GM19240 (cell line): ENCODE results near the gene ABHD17B.
"Not testable (repeated sequence)": the region's sequence is repeated elsewhere in the genome, so short reads cannot be mapped to it uniquely, and the experiment has no call there.

ENCODE experiments used
- DNase-seq: peaks from one replicate; pipeline ENCODE4 v3.0.0; 2011; ENCODE audit warnings: low spot score; ENCODE audit not compliant: insufficient read length

The ABHD17B gene

DNA sequence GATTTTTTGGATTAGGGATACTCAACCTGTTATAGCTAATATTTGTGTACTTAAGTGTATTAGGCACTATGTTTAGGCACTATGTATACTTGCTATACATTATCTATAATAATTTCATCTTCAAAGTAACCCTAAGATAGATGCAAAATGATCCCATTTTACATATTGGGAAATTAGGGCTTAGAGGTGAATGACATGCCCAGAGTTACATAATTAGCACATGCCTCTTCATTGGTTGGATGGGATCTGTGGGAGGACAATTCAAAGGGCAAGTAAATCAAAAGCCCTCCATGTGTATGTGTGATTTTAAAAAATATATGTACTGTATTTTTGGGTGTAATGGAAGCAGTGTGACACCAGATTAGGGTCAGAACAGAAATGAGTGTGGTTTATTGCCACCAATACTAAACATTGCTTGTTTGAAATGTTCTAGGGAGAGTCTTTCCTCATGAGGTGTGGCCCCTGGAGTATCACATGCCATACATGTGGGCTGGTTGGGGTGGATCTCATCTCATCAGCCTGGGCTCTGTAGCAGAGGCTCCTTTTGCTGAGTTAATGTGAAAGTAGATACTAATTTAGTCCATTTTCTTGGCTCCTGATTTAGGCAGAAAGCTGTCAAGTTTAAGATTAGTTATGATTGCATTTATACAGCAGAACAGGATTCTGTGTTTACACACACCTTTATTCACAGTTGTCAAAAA lies 6.0 kb upstream of the ABHD17B start:
- DNase-seq: no peak

- no peak for DNase-seq
Observed at GRCh38 chr9:71915495-71915894, 4.5 kb upstream of the ABHD17B start.

- no peak for DNase-seq
Observed at GRCh38 chr9:71911908-71912335, 929 bp upstream of the ABHD17B start.

DNA sequence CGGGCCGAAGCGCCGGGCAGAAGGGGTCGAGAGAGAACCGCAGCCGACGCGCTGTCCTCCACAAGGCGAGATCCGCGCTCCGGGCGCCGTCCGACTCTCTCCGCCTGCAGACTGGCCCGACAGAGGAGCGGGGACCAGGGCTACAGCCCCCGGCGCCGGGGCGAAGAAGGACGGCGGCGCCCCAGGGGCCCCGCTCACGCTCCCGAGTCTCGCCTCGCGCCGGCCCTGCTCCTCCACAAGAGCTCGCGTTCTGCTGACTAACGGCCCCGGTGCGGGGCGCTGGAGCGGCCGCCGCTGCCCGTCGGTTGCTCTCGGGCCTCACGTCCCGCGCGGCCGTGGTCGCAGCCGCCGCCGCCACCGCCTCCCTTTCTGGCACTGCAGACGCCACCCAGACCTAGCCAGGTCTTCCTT lies 338 bp downstream of the ABHD17B start:
- no peak for DNase-seq

GRCh38 chr9:71909887-71910649 lies 925 bp downstream of the ABHD17B start:
- DNase-seq: no peak

GRCh38 chr9:71908825-71909224 lies 2.2 kb downstream of the ABHD17B start:
- DNase-seq: no peak

DNA sequence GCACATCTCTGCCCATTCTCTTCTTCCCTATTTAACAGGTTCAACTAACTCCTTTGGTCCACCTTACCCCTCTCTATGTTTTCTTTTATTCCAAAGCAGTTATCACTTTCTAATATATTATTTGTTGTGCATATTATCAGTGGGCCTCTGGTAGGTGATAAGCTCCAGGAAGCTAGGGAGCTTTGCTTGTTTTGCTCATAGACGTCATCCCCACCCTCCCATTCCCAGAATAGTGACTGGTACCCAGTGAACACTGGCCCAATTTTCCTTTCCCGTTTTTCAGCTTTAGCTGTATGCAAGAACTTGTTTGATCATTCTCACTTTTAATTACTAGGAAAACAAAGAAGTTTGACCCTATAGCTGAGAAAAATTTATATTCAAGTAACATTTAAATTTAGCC lies 6.9 kb downstream of the ABHD17B start:
- DNase-seq: no peak

DNA sequence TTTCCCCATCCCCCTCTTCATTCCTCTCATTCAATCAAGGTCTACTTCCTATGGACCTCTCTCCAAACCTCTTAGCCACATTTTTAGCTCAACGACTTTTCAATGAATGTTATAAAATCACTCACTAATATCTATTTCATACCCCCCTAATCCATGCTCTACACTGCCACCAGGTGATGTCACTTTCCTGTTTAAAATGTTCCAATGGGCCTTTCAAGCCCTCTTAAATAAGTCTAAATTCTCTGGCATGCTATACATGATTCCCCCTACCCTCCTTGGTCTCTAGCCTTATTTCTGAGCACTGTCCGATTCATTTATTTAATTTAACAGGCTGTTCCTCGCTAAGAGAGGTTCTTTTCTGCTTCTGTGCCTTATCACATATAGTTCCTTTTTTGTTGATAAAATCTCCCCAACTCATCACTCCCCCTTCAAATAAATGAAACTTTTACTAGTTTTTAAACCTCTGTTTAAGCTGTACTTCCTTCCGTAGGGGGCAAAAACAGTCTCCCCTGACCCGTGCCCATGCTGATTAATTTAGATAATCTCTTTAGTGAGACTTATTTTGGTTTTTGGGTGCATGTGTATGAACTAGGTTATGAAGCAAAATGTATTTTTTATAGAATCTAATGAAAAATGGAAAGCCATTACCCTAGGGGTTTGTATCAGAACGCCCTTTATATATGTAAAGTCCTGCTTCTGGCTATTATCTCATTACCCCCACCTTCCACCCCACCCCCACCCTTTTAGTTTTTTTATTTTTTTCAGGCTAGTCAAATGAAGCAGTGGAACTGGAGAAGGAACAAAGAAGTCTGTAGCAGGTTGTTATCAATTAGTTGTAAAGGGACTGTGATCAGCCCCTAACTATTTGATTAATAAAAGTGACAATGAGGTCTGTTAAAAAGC lies 9.0 kb downstream of the ABHD17B start:
- DNase-seq: no peak

DNA sequence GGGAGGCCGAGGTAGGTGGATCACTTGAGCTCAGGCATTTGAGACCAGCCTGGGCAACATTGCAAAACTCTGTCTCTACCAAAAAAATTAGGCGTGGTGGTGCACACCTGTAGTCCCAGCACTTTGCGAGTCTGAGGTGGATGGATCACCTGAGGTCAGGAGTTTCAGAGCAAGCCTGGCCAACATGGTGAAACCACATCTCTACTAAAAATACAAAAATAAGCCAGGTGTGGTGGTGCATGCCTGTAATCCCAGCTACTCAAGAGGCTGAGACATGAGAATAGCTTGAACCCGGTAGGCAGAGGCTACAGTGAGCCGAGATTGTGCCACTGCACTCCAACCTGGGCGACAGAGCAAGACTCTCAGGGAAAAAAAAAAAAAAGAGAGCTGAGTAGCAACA lies 12.2 kb downstream of the ABHD17B start:
- not testable (repeated sequence) for DNase-seq

DNA sequence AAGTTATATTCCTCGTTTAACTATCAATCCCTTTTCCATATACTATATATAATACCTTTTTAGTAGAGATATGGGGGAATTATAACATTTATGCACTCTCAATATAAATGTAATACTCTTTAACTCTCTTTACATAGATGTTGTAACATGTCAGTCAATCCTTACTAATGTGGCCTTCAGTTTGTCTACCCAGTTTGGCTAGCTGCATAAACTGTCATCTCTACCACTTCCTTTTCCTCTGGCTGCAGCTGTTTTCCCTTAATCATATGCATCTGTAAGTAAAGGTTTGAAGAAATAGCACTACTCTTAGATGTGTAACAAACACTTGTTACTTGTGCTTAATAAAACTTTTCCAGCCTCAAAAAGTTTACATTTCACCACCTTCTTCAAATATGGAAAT lies 13.4 kb downstream of the ABHD17B start:
- no peak for DNase-seq

DNA sequence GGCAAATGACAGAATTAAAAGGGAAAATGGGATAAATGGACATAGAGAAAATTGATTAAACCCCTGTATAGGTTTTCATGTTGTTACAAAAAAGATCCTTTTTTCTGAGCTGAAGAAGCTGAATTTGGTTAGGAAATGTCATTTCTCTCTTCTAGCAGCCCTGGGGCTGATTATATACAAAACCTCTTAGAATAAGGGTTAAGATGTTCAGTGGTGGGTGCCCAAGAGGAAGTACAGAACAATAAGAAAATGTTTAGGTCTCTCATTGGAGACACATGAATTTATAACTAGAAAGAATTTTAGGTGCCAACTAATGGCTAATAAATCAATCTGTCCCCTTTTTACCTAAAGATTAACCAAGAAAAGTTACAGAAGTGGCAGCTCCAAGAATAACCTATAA lies 14.2 kb downstream of the ABHD17B start:
- no peak for DNase-seq

- no peak for DNase-seq
Observed at GRCh38 chr9:71895955-71896354, 15.0 kb downstream of the ABHD17B start.

DNA sequence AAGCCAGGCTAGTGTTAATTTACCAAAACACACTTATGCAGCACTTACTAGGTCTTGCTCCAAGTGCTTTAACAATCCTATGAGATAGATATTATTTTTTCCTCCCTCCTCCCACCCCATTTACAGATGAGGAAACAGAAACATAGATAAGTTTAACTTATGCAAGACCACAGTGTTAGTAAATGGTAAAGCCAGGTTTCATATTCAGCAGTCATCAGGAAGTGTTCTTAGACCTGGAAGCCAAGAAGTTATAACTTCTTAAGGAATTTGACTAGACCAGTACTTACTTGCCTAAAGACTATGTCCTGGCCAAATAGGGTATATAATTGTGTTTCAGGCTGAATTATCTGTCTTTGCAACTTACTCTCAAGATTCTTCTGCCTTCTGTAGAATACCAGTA lies 15.9 kb downstream of the ABHD17B start:
- DNase-seq: no peak

- DNase-seq: no peak
Observed at GRCh38 chr9:71891557-71892189, 19.3 kb downstream of the ABHD17B start.

- DNase-seq: no peak
Observed at GRCh38 chr9:71890042-71890679, 20.8 kb downstream of the ABHD17B start.

DNA sequence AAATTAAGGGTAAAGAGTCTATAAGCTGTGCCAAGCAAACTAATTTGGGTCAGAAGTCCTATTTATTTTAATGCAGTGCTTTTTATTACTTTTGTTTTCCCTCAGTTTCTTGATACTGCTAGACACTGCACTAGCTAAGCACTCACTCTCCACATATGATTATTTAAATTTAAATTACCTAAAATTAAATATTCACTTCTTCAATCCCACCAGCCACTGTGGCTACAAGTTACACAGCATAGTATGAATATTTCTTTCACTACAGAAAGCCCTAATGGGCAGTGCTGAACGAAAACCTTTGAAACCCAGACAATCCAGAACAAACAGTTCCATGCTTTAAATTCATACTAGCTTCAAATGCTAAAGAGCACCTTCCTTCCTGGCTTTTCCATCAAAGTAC lies 23.6 kb downstream of the ABHD17B start:
- no peak for DNase-seq

DNA sequence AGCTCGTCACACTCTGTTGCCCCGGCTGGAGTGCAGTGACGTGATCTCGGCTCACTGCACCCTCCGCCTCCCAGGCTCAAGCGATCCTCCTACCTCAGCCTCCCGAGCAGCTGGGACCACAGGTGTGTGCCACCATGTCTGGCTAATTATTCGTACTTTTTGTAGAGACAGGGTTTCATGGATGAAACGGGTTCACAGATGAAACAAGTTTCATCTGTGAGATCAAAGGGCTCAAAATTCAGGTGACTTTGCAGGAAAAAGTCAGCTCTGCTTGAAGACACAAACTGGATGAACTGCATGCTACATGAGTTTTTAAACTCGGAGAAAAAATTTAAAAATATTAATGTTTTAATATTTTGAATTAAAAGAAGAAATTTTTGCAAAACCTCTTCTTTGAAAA lies 24.5 kb downstream of the ABHD17B start:
- DNase-seq: no peak

DNA sequence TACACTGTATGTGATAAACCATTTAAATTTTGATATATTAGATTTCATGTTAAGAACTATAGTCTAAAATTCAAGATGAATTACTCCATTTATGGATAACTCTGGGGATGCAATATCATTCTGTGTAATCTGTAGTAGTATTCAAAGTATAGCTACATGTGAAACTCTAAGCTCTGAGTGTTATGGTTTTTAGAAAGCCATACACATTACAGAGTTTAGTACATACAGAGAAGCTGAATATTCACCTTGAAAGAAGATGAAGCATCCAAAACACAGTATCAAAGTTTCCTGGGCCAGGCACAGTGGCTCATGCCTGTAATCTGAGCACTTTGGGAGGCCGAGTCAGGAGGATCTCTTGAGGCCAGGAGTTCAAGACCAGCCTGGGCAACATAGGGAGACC lies 25.0 kb downstream of the ABHD17B start:
- no peak for DNase-seq

GRCh38 chr9:71885467-71885866 lies 25.5 kb downstream of the ABHD17B start:
- no peak for DNase-seq

DNA sequence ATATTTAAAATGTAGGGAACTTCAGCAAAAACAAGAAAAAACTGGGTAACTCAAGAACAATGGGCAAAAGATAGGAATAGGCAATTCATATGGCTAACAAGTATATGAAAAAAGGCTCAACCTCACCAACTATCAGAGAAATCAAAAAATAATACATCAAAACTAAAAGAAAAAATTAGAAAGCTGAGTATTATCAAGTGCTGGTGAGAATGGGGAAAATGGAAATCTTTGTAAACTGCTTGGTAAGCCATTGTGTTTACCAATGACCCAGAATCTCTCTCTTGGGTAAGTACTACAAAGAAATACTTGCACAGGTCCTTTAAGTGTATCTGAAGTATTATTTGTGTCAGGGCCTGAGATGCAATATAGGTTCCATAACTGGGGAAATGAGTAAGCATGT lies 27.0 kb downstream of the ABHD17B start:
- no peak for DNase-seq

GRCh38 chr9:71879644-71880174 lies 31.3 kb downstream of the ABHD17B start:
- DNase-seq: no peak
